Hypothalamus (tissue), 51 donors: Measurements from ENCODE around the gene ADIPOR1.

Experiments
- DNase-seq, 51 donors: peaks; one replicate each; lab custom pipeline; 2025; lab: John Stamatoyannopoulos, UW

ADIPOR1 gene

GRCh38 chr1:202972046-202972445 lies 13.9 kb upstream of the ADIPOR1 start:
- DNase-seq, result no peak

- peak in 23 of 51 donors; percentile 8 to 55 (median 22) for DNase-seq
These were observed 10.8 kb upstream of the ADIPOR1 start for GRCh38 chr1:202968895-202969295.

GRCh38 chr1:202968351-202968750 lies 10.2 kb upstream of the ADIPOR1 start:
- no peak for DNase-seq

GRCh38 chr1:202967684-202968281 lies 9.7 kb upstream of the ADIPOR1 start:
- DNase-seq, result peak in 6 of 51 donors; percentile 16 to 43 (median 34)

- peak in 4 of 51 donors; percentile 32 to 49 (median 40) for DNase-seq
These were observed 8.1 kb upstream of the ADIPOR1 start for GRCh38 chr1:202966006-202966898.

GRCh38 chr1:202965422-202965821 lies 7.3 kb upstream of the ADIPOR1 start:
- no peak for DNase-seq

- DNase-seq, result no peak
These were observed 6.8 kb upstream of the ADIPOR1 start for GRCh38 chr1:202964791-202965410.

GRCh38 chr1:202961220-202961880 lies 3.2 kb upstream of the ADIPOR1 start:
- no peak for DNase-seq

- DNase-seq, result no peak
These were observed 1.1 kb upstream of the ADIPOR1 start for GRCh38 chr1:202959276-202959620.

GRCh38 chr1:202958544-202959275 lies 598 bp upstream of the ADIPOR1 start:
- no peak for DNase-seq

- no peak for DNase-seq
These were observed 1.1 kb downstream of the ADIPOR1 start for GRCh38 chr1:202956969-202957368.

- DNase-seq, result no peak
These were observed 3.9 kb downstream of the ADIPOR1 start for GRCh38 chr1:202954057-202954745.

GRCh38 chr1:202953392-202953791 lies 4.7 kb downstream of the ADIPOR1 start:
- no peak for DNase-seq

GRCh38 chr1:202952818-202953217 lies 5.3 kb downstream of the ADIPOR1 start:
- DNase-seq, result peak in 9 of 51 donors; percentile 3 to 27 (median 11)

- DNase-seq, result no peak
These were observed 6.0 kb downstream of the ADIPOR1 start for GRCh38 chr1:202952099-202952498.

- no peak for DNase-seq
These were observed 6.7 kb downstream of the ADIPOR1 start for GRCh38 chr1:202951437-202951836.

- no peak for DNase-seq
These were observed 12.6 kb downstream of the ADIPOR1 start for GRCh38 chr1:202945483-202945882.

- no peak for DNase-seq
These were observed 13.6 kb downstream of the ADIPOR1 start for GRCh38 chr1:202944438-202944921.

- no peak for DNase-seq
These were observed 15.7 kb downstream of the ADIPOR1 start for GRCh38 chr1:202942426-202942825.

- DNase-seq, result no peak
These were observed 16.7 kb downstream of the ADIPOR1 start for GRCh38 chr1:202941372-202941771.
